T47D (cell line): ENCODE results near the gene TET3.

Experiments
- DNase-seq, 2 experiments: peaks; one replicate each; pipeline versions ENCODE4 v3.0.0 to v3.0.0-alpha.2; 2011 to 2012; ENCODE audit warnings: low read depth in 1 of 2, low spot score in 1 of 2
- JUND ChIP-seq: IDR thresholded peaks from 2 replicates; pipeline ENCODE4 v1.6.1; 2012; ENCODE audit warnings: low read depth
- in situ Hi-C: cut with HindIII; loops from 2 replicates; pipeline ENCODE4 v1.10.0; 2016; ENCODE audit warnings: low sequenced_read_pairs, low pct_unique_long_range_greater_than_20kb

TET3 gene

DNA sequence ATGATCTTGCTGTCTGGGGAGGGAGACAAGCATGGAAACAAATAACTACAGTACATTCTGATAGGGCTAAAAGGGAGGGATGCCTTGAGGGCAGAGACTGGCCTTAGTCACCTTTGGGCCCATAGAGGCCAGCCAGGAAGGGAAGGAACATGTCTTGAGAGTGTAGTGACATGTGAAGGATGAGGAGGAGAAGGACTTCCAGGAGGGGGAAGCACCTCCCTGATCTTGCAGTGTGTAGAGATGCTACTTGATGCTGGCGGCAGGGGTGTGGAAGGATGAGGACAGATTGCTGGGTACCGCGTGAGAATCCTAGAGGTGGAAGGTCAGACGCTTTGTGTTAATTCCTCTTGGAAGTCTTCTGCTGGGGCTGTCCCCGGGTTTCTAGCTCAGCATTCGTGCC, 13.1 kb downstream of the TET3 start:
- in situ Hi-C loops = no loop called here
- TF ChIP-seq JUND = no peak
- DNase-seq = no peak

DNA sequence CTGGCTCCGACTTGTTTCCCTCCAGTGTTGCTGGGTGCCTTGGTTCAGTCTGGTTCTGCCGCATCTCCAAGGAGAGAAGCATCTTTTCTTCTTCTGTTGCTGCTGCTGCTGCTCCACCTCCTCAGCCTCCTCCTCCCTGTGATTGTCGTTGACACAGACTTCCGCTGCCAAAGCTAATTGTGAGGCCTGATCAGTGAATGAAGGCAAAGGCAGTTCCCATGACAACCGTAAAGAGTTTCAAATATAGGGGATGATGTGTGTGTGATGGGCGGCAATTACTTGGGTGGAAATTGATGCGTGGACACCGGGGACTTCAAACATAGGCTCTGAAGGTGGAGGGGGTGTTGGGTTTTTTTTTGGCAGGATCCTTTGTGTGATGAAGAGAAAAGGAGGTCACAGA, 13.7 kb downstream of the TET3 start:
- no peak for DNase-seq
- no peak for TF ChIP-seq JUND
- in situ Hi-C loops = no loop called here

DNA sequence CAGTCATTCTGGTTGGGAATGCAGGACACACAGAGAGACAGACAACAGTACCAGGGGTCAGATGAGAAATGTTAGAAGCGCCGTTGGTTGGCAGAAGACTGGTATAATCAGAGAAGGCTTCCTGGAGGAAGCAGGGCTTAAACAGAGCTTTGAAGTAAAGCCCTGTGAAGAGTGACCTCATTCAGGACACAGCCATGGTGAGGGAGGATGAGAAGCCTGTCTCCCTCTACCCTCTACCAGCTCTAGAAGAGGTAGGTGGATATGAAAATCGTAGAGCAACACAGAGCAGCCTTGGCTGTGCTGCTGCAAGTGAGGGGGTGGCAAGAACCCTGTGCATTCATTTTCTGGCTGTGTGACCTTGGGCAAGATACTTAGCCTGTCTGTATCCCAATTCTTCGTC, 14.2 kb downstream of the TET3 start:
- no peak for DNase-seq
- no peak for TF ChIP-seq JUND
- in situ Hi-C loops = no loop called here

DNA sequence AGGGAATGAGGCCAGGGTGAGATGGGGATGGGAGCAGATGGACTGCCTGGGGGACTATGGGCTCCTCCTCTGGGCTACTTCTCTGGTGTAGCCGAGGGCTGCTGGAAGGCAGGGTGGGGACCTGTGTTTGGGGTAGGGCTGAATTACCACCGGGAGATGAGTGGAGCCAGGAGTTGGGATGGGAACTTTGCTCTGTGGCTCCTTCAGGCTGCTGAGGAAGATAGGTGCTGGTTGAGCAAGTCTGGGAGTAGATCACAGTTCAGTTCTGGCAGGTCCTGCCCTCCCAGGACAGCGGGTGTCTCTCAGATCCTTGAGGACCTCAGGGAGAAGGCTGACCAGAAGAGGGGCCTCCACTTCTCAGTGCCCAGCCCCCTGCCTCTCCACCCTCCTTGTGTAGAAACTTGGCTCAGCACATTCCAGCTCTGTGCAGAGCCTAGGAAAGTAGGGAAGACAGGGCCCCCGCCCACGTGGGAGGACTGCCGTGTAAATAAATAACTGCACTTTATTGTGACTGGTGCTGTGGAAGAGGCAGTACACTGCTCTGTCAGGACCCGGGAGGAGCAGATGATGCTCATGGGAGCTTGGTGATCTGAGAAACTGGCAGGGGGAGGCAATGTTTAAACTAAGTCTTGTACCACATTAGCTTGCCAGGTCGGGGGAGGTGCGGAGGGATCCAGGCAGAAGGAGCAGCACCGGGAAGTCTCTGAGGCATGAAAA, 15.3 kb downstream of the TET3 start:
- no peak for DNase-seq
- no peak for TF ChIP-seq JUND
- in situ Hi-C loops = no loop called here

DNA sequence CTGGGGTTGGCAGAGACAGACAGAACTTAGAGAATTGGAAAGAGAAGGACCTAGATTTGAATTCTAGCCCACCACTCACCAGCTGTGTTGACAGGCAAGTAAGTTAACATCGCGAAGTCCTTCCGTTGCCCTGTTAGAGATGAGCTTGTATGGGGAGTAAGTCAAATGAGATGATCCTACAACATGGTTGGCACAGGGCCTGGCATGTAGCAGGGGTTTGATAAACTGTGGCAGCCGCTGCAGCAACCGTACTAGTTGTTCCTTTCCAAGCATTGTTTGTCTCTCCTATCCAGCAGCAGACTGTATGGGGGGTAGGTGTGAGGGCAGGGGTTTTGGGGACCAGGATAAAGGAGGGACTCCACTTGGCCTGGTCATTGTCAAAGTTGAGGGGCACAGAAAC, 16.0 kb downstream of the TET3 start:
- in situ Hi-C loops = no loop called here
- no peak for DNase-seq
- TF ChIP-seq JUND = no peak

DNA sequence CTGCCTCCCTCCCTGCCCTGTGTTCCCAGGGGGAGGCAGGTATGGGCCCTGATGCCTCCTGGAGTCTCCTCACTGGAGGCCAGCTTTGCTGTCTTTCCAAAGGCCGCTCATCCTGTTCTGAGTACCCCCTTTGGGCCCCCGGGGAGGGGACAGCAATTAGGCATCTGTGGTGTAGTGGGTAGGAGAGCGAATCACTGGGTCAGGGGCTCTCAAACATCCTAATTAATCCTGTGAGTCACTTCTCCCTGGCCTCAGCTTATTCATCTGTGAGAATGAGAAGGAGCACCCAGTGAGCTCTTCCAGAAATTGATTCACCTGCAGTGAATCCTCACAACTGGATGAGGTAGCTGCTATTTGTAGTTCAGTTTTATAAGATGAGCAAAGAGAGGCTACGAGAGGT, 16.4 kb downstream of the TET3 start:
- no peak for DNase-seq
- no peak for TF ChIP-seq JUND
- in situ Hi-C loops = no loop called here

DNA sequence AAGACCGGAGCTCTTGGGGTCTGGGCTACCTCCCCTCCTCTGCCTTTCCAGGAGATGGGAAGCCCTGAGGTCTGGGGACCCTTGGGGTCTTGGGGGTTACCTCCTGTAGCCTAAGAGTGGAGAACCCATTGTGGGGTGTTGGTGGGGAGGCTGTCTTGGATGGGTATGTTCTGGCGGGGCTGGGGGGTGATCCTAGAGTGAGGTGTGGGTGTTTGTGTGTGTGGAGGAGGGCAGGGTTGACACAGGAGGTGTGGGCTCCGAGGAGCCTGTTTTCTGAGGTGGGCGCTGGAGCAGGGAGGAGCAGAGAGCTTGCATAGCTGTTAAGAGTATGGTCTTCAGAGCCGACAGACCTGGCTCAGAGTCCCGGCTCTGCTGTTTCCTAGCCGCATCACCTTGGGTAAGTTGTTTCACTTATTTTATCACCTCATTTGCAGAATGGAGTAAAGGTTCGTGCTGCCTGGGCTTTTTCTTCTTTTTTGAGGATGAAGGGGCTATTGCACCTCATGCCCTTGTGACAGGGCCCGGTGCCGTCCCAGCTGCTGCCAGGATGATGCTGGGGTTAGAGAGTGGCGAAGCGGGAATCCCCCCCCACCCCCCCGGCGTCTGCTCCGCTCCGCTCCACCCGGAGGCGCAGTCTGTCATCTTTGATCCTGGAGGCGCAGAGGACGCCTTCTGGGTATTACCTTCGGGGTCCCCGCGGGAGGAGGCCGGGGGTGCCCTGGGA, 17.2 kb downstream of the TET3 start:
- in situ Hi-C loops = no loop called here
- no peak for DNase-seq
- TF ChIP-seq JUND = no peak

DNA sequence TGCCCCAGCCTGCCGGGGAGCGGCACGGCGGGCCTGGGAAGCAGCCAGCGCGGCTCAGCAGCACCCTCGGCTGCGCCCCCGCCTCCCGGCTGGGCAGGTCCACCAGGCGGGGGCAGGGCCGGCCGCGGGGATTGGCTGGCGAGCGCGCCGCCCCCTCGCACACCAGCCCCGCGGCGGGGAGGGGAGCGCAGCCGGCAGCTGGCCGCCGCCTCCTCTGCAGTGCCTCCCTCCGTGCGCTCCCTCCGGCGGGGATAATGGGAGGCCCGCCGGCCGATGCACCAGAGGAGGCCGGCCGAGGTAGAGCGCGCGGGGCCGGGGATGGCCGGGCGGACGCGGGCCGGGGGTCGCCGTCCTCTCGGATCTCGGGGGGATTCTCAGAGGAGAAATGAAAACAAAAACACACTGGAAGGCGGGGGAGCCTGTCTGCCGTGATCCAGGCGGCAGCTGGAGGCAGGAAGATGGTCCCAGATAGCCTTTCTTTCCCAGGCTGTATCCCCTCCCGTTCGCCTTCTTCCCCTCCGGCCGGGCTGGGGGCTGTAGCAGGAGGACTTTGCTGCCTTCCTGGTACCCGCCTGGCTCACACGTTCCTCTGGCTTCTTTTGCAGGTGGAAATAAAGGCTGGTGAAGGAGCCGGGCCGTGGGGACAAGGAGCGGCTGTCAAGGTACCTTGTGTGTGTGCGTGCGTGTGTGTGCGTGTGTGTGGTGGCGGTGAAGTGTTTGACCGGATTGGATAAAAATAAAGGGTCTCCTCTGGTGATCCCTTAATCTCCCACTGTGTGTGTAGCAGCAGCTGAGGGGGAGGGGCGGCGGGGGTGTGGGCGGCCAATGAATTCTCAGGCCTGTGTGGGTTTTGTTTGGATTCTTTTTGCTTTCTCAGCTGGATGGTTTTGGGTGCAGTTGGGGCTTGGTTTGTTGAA, 18.1 kb downstream of the TET3 start:
- TF ChIP-seq JUND = no peak
- peak in 1 of 2 experiments; percentile 64 for DNase-seq
- in situ Hi-C loops = no loop called here

DNA sequence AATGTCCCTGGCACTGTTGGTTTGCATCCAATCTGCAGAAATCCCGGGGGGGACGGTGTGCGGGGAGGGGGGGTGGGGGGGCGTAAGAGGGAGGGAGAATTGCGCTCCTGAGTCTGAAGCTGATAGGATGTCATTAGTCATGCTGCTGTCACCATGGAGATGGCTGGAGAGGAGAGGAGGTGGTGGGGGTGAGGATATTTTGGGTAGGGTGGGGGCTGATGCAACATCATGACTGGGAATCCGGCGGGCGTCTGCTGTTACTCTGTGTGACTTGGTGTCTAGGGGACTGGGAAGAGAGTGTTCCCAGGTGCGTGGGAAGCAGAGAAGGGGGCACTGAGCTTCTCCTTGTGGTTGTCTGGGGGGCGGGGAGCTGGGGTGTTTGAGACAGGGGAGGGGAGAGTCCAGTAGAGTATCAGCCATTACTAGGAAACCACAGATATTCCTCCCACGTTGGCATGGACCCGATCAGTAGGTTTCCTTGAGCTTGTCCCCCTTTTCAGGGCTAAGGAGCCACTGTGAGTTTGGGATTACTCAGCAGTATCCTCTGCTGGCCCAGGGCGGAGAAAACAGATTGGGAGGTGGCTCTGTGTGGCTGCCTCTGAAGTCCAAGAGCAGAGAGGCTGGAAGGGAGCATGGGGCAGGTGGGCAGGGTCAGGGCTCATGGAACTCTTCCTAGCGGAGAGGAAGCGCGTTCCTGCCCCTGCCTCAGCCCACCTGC, 18.9 kb downstream of the TET3 start:
- in situ Hi-C loops = no loop called here
- no peak for DNase-seq
- TF ChIP-seq JUND = no peak

DNA sequence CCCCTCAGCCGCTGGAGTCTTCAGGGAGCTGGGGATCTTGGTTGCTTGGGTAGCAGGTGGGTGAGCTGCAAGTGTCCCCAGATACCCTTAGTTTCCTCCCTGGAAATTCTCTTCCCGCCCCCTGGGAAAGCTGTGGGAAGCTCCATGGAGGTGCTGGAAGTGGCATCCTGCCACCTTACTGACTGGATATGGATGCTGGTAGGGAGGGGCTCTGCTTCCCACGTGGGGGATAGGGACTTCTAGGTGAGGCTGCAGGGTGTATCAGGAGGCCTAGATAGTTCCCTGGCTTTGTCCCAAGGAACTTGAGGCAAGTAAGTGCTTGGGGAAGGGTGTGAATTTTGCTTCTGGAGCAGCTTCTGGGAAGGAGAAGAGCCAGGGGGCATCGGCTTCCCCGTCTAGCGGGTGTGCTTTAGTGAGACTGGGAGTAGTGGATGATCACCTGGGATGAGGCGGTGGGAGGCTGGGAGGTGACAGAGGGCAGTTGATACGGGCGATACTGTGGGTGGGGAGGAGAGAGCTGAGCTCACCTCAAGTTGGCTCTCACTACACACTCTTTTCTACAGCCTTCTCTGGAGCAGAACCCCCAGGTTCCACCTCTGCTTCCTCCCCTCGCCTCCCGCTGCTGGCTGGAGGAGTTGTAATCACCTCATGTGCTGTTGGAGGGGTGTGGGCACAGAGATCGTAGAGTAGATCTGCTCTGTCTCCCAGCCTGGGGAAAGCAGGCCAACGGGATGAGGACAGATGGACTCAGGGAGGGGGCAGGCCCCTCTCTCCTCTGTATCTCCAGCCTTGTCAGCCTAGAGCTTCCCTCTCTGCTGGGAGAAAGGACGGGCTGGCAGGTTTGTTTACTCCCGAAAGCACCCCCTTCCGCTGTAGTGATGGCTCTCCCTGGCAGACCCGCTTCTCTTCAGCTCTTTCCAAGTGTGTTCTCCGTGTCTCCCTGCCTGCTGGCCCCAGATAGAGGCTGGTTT, 19.8 kb downstream of the TET3 start:
- DNase-seq = no peak
- in situ Hi-C loops = no loop called here
- TF ChIP-seq JUND = no peak

DNA sequence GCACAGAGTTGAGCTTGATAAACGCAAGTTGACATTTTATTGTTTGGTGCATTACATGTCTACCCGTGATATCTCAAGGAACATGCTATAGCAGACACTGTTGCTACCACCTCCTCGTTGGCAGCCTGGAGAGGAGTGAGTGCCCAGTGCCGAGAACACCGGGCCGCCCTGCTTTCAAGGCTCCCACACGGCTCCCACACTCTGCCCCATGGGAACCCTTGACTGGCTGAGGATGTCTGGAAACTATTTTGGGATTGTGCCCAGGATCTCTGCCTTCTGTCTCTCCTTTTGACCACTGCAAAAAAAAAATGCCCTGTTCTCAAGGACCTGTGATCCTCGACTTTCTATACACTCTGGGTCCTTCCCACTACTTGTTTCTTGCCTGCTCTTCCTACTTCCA, 21.1 kb downstream of the TET3 start:
- in situ Hi-C loops = no loop called here
- no peak for TF ChIP-seq JUND
- no peak for DNase-seq
